GM19023 (cell line): Measurements from ENCODE around the gene SNX25.
A peak's percentile ranks its signal among the peaks of the same experiment; 100 is the strongest.
"Not testable (repeated sequence)": the region's sequence is repeated elsewhere in the genome, so short reads cannot be mapped to it uniquely, and the experiment has no call there.

Experiments used
- ATAC-seq: cut with Tn5 transposase; IDR thresholded peaks from one replicate; pipeline ENCODE4 v1.9.1; 2021; ENCODE audit warnings: mild to moderate bottlenecking, moderate library complexity; ENCODE audit not compliant: unreplicated experiment

Gene SNX25

GRCh38 chr4:185204238-185204910 lies 5.0 kb upstream of the SNX25 start:
- no peak for ATAC-seq

- ATAC-seq: not testable (repeated sequence)
These were observed 4.3 kb upstream of the SNX25 start for GRCh38 chr4:185205073-185205472.

GRCh38 chr4:185205697-185206342 lies 3.6 kb upstream of the SNX25 start:
- no peak for ATAC-seq

DNA sequence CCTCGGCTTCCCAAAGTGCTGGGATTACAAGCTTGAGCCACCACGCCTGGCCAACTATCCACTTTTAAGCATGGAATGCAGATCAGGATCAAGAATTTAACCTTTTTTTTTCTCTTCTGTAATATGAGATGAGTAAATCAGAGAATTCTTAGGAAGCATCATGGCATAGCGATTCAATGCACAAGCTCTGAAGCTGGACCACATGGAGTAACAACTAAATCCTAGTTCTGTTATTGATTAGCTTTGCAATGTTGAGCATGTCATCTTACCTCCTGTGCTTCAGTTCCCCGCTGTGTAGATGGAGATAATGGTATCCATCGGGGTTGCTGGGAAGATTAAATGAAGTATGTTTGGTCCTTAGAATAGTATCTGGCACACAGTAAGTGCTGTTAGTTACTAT lies 1.9 kb upstream of the SNX25 start:
- no peak for ATAC-seq

DNA sequence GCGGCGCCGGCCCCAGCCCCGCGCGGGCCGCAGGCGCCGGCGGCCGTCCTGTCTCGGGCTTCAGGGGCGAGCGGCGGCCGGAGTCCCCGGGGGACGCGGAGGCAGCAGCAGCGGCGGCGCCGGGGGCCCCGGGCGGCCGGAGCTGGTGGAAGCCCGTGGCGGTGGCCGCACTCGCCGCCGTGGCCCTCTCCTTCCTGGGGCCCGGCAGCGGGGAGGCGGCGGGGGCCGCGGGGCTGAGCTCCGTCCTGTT lies 379 bp downstream of the SNX25 start:
- ATAC-seq: peak; percentile 18

- ATAC-seq: peak; percentile 18
These were observed 944 bp downstream of the SNX25 start for GRCh38 chr4:185210102-185210981.

GRCh38 chr4:185211035-185211434 lies 1.6 kb downstream of the SNX25 start:
- no peak for ATAC-seq

DNA sequence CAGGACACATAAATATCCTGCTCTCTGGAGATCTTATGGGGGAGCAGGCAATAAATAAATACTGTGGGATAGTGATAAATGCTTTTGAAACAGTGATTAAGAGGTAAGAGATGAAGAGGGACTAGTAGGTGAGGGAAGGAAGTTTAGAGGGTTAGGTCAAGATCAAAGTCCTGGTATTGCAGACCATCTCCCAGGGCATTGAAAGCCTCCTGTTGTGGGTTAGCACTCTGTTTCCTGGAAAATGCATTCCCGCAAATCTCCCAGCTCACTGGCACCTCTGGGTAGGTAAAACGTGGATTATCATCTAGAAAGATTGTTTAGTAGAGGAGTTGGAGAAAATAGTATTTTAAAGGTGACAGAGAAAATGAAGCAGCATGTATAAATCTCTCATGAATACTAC lies 2.2 kb downstream of the SNX25 start:
- ATAC-seq: no peak

- no peak for ATAC-seq
These were observed 3.2 kb downstream of the SNX25 start for GRCh38 chr4:185212581-185212980.

GRCh38 chr4:185213877-185214276 lies 4.5 kb downstream of the SNX25 start:
- peak; percentile 28 for ATAC-seq

DNA sequence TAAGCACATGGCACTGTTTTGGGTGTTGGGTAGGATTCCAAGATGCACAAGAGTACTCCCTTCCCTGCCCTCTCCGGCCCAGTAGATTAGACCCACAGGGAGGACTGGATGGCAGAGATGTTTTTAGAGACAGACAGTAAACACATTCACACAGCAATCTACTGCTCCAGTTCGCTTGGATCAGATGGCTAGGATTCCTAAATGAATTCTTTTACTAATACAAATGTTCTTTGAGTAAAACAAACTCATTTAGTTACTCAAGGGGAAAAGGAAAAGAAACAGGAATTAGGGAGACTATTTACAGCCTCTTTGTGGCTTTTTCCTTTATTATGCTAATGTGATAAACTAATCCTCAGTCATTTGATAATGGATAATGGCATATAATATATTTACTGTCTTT lies 5.9 kb downstream of the SNX25 start:
- no peak for ATAC-seq

DNA sequence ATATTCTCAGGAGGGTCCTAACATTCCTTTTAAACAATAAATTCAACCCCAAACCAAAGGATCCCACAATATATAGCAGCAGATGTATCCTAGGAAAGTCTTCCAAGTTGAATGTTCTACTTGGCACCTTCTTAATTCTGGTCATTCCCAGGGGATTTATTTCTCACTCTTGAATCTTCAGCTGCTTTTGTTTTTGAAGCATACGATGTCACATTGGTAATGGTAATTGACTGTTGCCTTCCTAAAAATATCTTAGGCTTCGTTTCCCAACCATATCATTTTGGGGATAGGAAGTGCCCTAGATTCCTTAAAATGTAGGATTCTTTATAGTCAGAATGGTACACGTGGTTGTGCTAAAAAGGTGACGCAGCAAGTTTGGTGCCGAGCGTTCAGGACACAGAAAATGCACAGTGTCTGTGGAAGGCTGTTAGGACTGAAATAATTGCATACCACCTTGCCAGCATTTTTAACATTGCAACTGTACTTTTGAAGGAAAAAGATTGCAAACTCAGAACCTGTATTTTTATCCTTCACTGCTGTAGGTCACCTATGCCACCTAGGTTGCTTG lies 8.1 kb downstream of the SNX25 start:
- no peak for ATAC-seq

DNA sequence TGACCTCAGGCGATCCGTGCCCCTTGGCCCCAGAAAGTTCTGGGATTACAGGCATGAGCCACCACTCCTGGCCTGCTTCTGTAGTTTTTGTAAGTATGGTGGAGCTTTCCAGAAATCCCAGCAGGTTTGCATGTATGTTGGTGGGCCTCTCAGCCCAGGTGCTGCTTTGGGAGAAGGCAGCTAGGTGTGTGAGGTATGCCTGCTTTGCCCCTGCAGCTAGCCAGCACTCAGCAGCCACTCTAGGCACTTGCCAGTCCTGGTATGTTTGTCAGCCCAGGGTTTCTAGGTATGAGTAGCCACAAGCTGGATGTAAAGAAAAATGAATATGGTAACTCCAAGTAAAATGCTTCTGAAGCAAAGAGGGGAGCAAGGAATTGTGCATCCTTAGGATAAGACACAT lies 8.9 kb downstream of the SNX25 start:
- ATAC-seq: no peak

DNA sequence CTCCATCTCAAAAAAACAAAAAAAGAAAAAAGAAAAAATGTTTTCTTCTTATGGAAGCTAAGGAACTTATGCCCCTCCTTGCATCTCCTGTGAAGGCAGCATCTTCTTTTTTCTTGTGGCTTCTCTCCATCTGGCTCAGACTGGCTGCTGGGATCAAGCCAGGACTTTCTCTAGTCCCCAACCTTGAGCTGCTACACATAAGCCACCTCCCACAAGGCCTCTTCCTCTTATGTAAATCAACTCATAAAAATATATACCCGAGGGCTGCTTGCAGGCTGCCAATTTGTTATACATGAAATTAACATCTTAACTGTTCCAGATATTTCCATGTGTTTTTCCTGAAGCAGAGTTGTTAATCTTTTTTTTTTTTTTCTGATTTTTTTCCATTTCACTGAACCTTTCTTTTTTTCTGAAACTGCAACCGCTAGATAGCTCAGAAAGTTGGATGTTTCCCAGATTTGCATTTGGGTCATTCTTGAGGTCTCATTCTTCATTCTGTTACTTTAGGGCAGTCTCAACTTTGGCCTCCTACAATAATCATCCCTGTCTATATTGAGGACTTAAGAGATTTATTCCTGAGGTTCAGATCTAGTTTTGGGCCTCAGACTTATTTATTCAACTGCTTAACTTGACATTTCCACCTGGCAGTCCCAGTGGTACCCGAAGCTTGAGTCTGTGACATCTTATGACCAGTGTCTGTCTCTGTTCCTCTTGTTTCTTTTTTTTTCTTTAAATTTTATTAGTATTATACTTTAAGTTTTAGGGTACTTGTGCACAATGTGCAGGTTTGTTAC lies 10.3 kb downstream of the SNX25 start:
- peak; percentile 68 for ATAC-seq

- no peak for ATAC-seq
These were observed 12.1 kb downstream of the SNX25 start for GRCh38 chr4:185221491-185221890.

DNA sequence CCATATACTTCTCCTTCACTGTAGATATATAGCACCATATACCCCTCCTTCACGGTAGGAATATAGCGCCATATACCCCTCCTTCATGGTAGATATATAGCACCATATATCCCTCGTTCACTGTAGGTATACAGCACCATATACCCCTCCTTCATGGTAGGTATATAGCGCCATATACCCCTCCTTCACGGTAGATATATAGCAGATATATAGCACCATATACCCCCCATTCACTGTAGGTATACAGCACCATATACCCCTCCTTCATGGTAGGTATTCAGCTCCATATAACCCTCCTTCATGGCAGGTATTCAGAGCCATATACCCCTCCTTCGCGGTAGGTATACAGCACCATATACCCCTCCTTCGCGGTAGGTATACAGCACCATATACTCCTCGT lies 12.5 kb downstream of the SNX25 start:
- ATAC-seq: no peak

DNA sequence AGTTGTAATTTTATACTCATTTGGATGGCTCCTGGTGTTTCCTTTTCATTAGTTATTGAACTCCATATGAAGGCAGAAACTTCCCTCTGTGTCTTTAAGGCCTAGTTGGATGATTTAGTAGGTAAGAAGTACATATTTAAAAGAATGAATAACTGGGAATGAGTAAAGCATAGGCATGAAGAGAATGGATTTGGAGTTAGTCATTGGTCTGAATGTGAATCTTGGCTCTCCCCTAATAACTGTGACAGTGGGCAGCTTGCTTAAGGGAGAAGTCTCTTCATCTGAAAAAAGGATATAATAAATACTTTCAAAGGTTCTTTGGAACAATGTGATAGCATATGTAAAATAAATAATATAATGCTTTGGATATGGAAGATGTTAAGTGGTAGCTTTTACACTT lies 13.2 kb downstream of the SNX25 start:
- no peak for ATAC-seq

GRCh38 chr4:185224597-185224996 lies 15.2 kb downstream of the SNX25 start:
- ATAC-seq: no peak

DNA sequence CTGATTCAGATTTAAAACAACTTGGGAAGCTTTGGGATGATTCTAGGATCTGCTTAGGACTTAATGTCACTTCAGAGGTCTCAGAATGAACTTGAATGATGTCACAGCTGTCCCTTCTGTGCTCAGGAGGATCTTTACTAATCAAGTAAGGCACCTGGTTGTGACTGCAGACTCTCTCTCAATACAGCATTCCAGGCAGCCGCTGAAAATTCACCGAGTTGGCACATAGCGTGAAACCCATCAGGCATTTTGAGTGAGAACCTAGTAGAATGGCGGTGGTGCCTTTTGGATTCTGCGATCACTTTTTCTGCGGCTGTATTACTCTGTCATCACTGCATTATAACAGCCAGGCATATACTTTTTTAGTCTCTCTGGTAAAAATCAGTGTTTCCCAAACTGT lies 16.5 kb downstream of the SNX25 start:
- no peak for ATAC-seq

GRCh38 chr4:185227131-185227551 lies 17.7 kb downstream of the SNX25 start:
- ATAC-seq: no peak

- ATAC-seq: no peak
These were observed 18.4 kb downstream of the SNX25 start for GRCh38 chr4:185227713-185228278.
